Duodenal mucosa (tissue), 2 donors: ENCODE data around the gene SRSF6.
"Not testable (repeated sequence)": the region's sequence is repeated elsewhere in the genome, so short reads cannot be mapped to it uniquely, and the experiment has no call there.

ENCODE experiments used
- H3K27ac ChIP-seq: one replicate; pipeline ENCODE4 v1.7.0; 2013; ENCODE audit warnings: low read depth, low read length
- H3K27me3 ChIP-seq, 2 donors: one replicate each; pipeline ENCODE4 v1.7.0; 2013; ENCODE audit warnings: low read length in 2 of 2, control low read depth in 1 of 2; ENCODE audit not compliant: insufficient read depth in 2 of 2, control insufficient read depth in 1 of 2
- H3K36me3 ChIP-seq, 2 donors: one replicate each; pipeline ENCODE4 v1.7.0; 2013; ENCODE audit warnings: low read length in 2 of 2, control low read depth in 1 of 2; ENCODE audit not compliant: insufficient read depth in 2 of 2, control insufficient read depth in 1 of 2
- H3K4me1 ChIP-seq, 2 donors: one replicate each; pipeline ENCODE4 v1.7.0; 2013; ENCODE audit warnings: low read length in 2 of 2, control low read depth in 1 of 2; ENCODE audit not compliant: insufficient read depth in 2 of 2, control insufficient read depth in 1 of 2
- H3K4me3 ChIP-seq, 2 donors: one replicate each; pipeline ENCODE4 v1.7.0; 2013; ENCODE audit warnings: low read length in 2 of 2, low read depth in 1 of 2
- H3K9ac ChIP-seq, 2 donors: one replicate each; pipeline ENCODE4 v1.7.0; 2013; ENCODE audit warnings: low read length in 2 of 2, low read depth in 1 of 2
- H3K9me3 ChIP-seq, 2 donors: one replicate each; pipeline ENCODE4 v1.7.0; 2013; ENCODE audit warnings: low read length in 2 of 2, control low read depth in 1 of 2; ENCODE audit not compliant: control insufficient read depth in 1 of 2

The SRSF6 gene

GRCh38 chr20:43477193-43477592, 19.5 kb downstream of the SRSF6 start:
- Histone ChIP-seq H3K27me3 (no peaks in the 10 kb centered on the region), H3K9me3 (no peaks in the 10 kb centered on the region), H3K27ac (no peak overlapping the region), H3K4me3 (no peak overlapping the region), H3K36me3 (no peaks in the 10 kb centered on the region), H3K4me1 (no peaks in the 10 kb centered on the region), H3K9ac (no peak overlapping the region)

GRCh38 chr20:43477619-43478018, 19.9 kb downstream of the SRSF6 start:
- no peaks in the 10 kb centered on the region for H3K36me3 ChIP-seq
- no peaks in the 10 kb centered on the region for H3K4me1 ChIP-seq
- H3K4me3 ChIP-seq = no peak overlapping the region
- H3K27me3 ChIP-seq = no peaks in the 10 kb centered on the region
- no peak overlapping the region for H3K9ac ChIP-seq
- no peak overlapping the region for H3K27ac ChIP-seq
- H3K9me3 ChIP-seq = no peaks in the 10 kb centered on the region

- no peak overlapping the region for H3K9ac ChIP-seq
Measured at GRCh38 chr20:43490038-43490437, 32.3 kb downstream of the SRSF6 start.

GRCh38 chr20:43492101-43492500, 34.4 kb downstream of the SRSF6 start:
- Histone ChIP-seq H3K27me3 (no peaks in the 10 kb centered on the region), H3K4me3 (no peak overlapping the region), H3K27ac (no peak overlapping the region), H3K9ac (no peak overlapping the region), H3K4me1 (no peaks in the 10 kb centered on the region), H3K36me3 (no peaks in the 10 kb centered on the region), H3K9me3 (peaks cover 0 to 2% of the 10 kb centered on the region in 2 donors)

More at GRCh38 chr20:43490038-43490437, 32.3 kb downstream of the SRSF6 start:
- H3K4me3 ChIP-seq = no peak overlapping the region
- peaks cover 0 to 4% of the 10 kb centered on the region in 2 donors for H3K9me3 ChIP-seq
- H3K27me3 ChIP-seq = no peaks in the 10 kb centered on the region
- H3K27ac ChIP-seq = no peak overlapping the region
- no peaks in the 10 kb centered on the region for H3K4me1 ChIP-seq
- H3K36me3 ChIP-seq = no peaks in the 10 kb centered on the region

- Histone ChIP-seq H3K9ac (no peak overlapping the region), H3K36me3 (no peaks in the 10 kb centered on the region), H3K4me1 (no peaks in the 10 kb centered on the region)
Measured at GRCh38 chr20:43495388-43495787, 37.7 kb downstream of the SRSF6 start.

GRCh38 chr20:43502021-43502420, 44.3 kb downstream of the SRSF6 start:
- not testable (repeated sequence) for H3K9me3 ChIP-seq

More at GRCh38 chr20:43495388-43495787, 37.7 kb downstream of the SRSF6 start:
- no peak overlapping the region for H3K27ac ChIP-seq
- H3K9me3 ChIP-seq = no peaks in the 10 kb centered on the region
- H3K4me3 ChIP-seq = no peak overlapping the region
- no peaks in the 10 kb centered on the region for H3K27me3 ChIP-seq

GRCh38 chr20:43506238-43506637, 48.5 kb downstream of the SRSF6 start:
- Histone ChIP-seq H3K9ac (no peak overlapping the region), H3K4me1 (no peaks in the 10 kb centered on the region), H3K4me3 (no peak overlapping the region), H3K27ac (no peak overlapping the region), H3K36me3 (no peaks in the 10 kb centered on the region), H3K27me3 (peaks cover 7 to 24% of the 10 kb centered on the region in 2 donors), H3K9me3 (no peaks in the 10 kb centered on the region)

More at GRCh38 chr20:43502021-43502420, 44.3 kb downstream of the SRSF6 start:
- not testable (repeated sequence) for H3K4me1 ChIP-seq, H3K9ac ChIP-seq, H3K27ac ChIP-seq, H3K4me3 ChIP-seq, H3K36me3 ChIP-seq
- H3K27me3 ChIP-seq = peaks cover 4 to 12% of the 10 kb centered on the region in 2 donors

- H3K4me3 ChIP-seq = peak within 1 kb of the TSS; percentile 67 to 71
- H3K36me3 ChIP-seq = no peaks in the 10 kb centered on the region
- H3K27ac ChIP-seq = no peak within 1 kb of the TSS
Measured at GRCh38 chr20:43507150-43508080, 49.7 kb downstream of the SRSF6 start, which contains the start of gene L3MBTL1. TSS of gene L3MBTL1 (plus strand) at chr20:43507697. CDS start at chr20:43513504, 5,807 bp downstream.

GRCh38 chr20:43508106-43508505, 50.4 kb downstream of the SRSF6 start:
- Histone ChIP-seq H3K4me3 (peak overlapping the region; percentile 67 to 71), H3K9ac (no peak overlapping the region), H3K4me1 (peaks cover under 1 to 3% of the 10 kb centered on the region in 2 donors), H3K27me3 (peaks cover 7 to 24% of the 10 kb centered on the region in 2 donors), H3K9me3 (no peaks in the 10 kb centered on the region), H3K27ac (no peak overlapping the region), H3K36me3 (no peaks in the 10 kb centered on the region)

More at GRCh38 chr20:43507150-43508080, 49.7 kb downstream of the SRSF6 start, which contains the start of gene L3MBTL1:
- Histone ChIP-seq H3K27me3 (peaks cover 7 to 24% of the 10 kb centered on the region in 2 donors), H3K4me1 (no peaks in the 10 kb centered on the region), H3K9ac (no peak within 1 kb of the TSS), H3K9me3 (no peaks in the 10 kb centered on the region)

- Histone ChIP-seq H3K4me1 (peaks cover 5 to 8% of the 10 kb centered on the region in 2 donors), H3K27me3 (peaks cover 7 to 24% of the 10 kb centered on the region in 2 donors), H3K9ac (no peak overlapping the region), H3K27ac (no peak overlapping the region), H3K9me3 (no peaks in the 10 kb centered on the region), H3K4me3 (no peak overlapping the region), H3K36me3 (no peaks in the 10 kb centered on the region)
Measured at GRCh38 chr20:43508604-43509040, 50.9 kb downstream of the SRSF6 start.
